OCI-LY3 (cell line): Measurements from ENCODE around the gene SCUBE3.

Experiments
- H2AFZ ChIP-seq: fragments of 200-600, 300-600 bp; shearing (Covaris generic); 2 replicates; pipeline ENCODE4 v1.6.0; 2014; ENCODE audit warnings: antibody characterized with exemption, low read depth, low read length
- H3K27ac ChIP-seq: fragments of 200-600, 300-600 bp; sonication (generic); 2 replicates; pipeline ENCODE4 v1.5.1; 2014; ENCODE audit warnings: mild to moderate bottlenecking, low read length, moderate library complexity, mixed read lengths
- H3K27me3 ChIP-seq: fragments of 200-600, 300-600 bp; sonication (generic); 2 replicates; pipeline ENCODE4 v1.6.1; 2014; ENCODE audit warnings: low read depth, low read length, mixed read lengths
- H3K36me3 ChIP-seq: fragments of 200-600, 300-600 bp; sonication (generic); replicated peaks from 2 replicates; pipeline ENCODE3; 2014; ENCODE audit warnings: low read depth, low read length, mixed read lengths
- H3K4me1 ChIP-seq: fragments of 300-600, 200-600 bp; sonication (generic); 2 replicates; pipeline ENCODE4 v1.6.1; 2014; ENCODE audit warnings: low read length, mixed read lengths
- H3K4me2 ChIP-seq: fragments of 200-600, 300-600 bp; sonication (generic); 2 replicates; pipeline ENCODE4 v1.6.1; 2014; ENCODE audit warnings: low read length, mixed read lengths
- H3K4me3 ChIP-seq: fragments of 300-600, 200-600 bp; sonication (generic); 2 replicates; pipeline ENCODE4 v1.5.1; 2014; ENCODE audit warnings: antibody characterized with exemption, mild to moderate bottlenecking, low read length, moderate library complexity
- H3K79me2 ChIP-seq: fragments of 300-600, 200-600 bp; shearing (Covaris generic); 2 replicates; pipeline ENCODE4 v1.6.1; 2014; ENCODE audit warnings: mild to moderate bottlenecking, low read length, mixed read lengths
- H3K9ac ChIP-seq: fragments of 300-600, 200-600 bp; shearing (Covaris generic); 2 replicates; pipeline ENCODE4 v1.6.0; 2014; ENCODE audit warnings: mild to moderate bottlenecking, low read length, moderate library complexity
- H3K9me3 ChIP-seq: fragments of 200-600, 300-600 bp; shearing (Covaris generic); 2 replicates; pipeline ENCODE4 v1.6.1; 2014; ENCODE audit warnings: low read length, mixed read lengths; ENCODE audit not compliant: insufficient read depth
- H4K20me1 ChIP-seq: fragments of 200-600, 300-600 bp; sonication (generic); 2 replicates; pipeline ENCODE4 v1.6.1; 2016; ENCODE audit warnings: low read length, mixed read lengths; ENCODE audit not compliant: insufficient read depth
- EZH2phosphoT487 ChIP-seq: fragments of 200-600 bp; shearing (Covaris generic); IDR thresholded peaks from 2 replicates; pipeline ENCODE4 v1.6.1; 2018; ENCODE audit warnings: antibody characterized with exemption, mixed run types, low read depth
- TF ChIP-seq, protein P1 (sequence below): fragments of 200-600, 300-600 bp; sonication (generic); IDR thresholded peaks from 2 replicates; pipeline ENCODE4 v1.5.1; 2014; ENCODE audit warnings: antibody characterized with exemption, low read length, low read depth

SCUBE3 gene

DNA sequence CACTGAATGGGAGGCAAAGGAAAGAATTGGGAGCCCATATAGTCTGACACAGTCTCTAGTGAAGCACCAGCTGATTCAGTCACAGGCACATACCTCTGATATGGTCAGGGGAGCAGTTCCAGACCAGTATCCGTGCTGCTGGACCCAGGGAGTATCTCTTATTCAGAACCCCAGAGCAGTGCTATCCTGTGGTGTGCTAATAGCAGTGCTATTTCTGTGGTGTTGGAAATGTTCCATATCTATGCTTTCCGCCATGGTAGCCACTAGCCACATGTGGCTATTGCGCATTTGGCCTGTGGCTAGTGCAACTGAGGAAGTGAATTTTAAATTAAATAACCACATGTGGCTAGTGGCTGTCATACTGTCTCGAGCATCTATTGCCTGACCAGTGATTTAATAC is 11.0 kb downstream of the SCUBE3 start:
- Histone ChIP-seq H3K36me3 (no peaks in the 10 kb centered on the region), H3K79me2 (no peaks in the 10 kb centered on the region)

DNA sequence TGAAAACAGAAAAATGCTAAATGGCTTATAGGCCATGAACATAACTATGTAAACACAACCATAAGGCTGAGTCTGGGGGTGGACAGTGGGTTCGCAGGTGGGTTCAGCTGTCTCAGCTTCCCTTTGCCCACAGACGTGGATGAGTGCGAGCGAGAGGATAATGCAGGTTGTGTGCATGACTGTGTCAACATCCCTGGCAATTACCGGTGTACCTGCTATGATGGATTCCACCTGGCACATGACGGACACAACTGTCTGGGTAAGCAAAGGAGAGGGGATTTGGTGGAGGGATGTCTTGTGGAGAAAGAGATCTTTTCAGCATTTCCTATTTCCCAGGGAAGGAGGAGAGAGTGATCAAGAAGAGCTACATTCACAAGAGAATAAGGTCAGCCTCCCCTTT is 14.7 kb downstream of the SCUBE3 start:
- Histone ChIP-seq H2AFZ (no peak overlapping the region), H3K27ac (no peak overlapping the region), H3K79me2 (no peaks in the 10 kb centered on the region), H3K4me1 (peaks cover 3% of the 10 kb centered on the region; the same call in 1 of the 2 replicates), H3K9me3 (no peaks in the 10 kb centered on the region), H3K9ac (no peak overlapping the region), H4K20me1 (no peaks in the 10 kb centered on the region), H3K4me2 (no peak overlapping the region), H3K27me3 (no peaks in the 10 kb centered on the region), H3K36me3 (no peaks in the 10 kb centered on the region), H3K4me3 (no peak overlapping the region)
- TF ChIP-seq EZH2phosphoT487, result no peak
- TF ChIP-seq, protein P1, sequence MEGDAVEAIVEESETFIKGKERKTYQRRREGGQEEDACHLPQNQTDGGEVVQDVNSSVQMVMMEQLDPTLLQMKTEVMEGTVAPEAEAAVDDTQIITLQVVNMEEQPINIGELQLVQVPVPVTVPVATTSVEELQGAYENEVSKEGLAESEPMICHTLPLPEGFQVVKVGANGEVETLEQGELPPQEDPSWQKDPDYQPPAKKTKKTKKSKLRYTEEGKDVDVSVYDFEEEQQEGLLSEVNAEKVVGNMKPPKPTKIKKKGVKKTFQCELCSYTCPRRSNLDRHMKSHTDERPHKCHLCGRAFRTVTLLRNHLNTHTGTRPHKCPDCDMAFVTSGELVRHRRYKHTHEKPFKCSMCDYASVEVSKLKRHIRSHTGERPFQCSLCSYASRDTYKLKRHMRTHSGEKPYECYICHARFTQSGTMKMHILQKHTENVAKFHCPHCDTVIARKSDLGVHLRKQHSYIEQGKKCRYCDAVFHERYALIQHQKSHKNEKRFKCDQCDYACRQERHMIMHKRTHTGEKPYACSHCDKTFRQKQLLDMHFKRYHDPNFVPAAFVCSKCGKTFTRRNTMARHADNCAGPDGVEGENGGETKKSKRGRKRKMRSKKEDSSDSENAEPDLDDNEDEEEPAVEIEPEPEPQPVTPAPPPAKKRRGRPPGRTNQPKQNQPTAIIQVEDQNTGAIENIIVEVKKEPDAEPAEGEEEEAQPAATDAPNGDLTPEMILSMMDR, result no peak

More for the DNA sequence above, 11.0 kb downstream of the SCUBE3 start:
- Histone ChIP-seq H3K4me1 (peaks cover 3% of the 10 kb centered on the region; the same call in 1 of the 2 replicates), H4K20me1 (no peaks in the 10 kb centered on the region), H3K4me2 (no peak overlapping the region), H3K4me3 (no peak overlapping the region), H3K9me3 (no peaks in the 10 kb centered on the region), H3K9ac (no peak overlapping the region), H3K27me3 (no peaks in the 10 kb centered on the region), H3K27ac (no peak overlapping the region), H2AFZ (no peak overlapping the region)
- no peak for TF ChIP-seq EZH2phosphoT487
- TF ChIP-seq, protein P1, result no peak

DNA sequence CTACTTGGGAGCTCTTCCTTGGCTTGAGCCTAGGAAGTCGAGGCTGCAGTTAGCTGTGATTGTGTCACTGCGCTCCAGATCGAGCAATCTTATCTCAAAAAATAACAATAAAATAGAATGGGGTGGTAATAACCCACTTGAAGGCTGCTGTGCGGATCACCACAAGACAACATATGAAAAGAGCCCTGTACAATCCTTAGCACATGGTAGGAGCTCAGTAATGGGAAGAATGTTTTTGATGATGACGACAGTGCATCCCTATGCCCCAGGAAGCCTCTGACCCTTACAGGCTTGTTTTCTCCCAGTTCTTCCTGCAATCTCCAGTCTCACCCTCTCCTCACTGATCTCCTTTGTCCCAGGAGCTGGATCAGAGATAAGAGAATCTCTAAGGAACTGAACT is 15.5 kb downstream of the SCUBE3 start:
- H2AFZ ChIP-seq, result no peak overlapping the region
- no peak overlapping the region for H3K9ac ChIP-seq
- H3K4me2 ChIP-seq, result no peak overlapping the region
- H3K79me2 ChIP-seq, result no peaks in the 10 kb centered on the region
- no peak for TF ChIP-seq EZH2phosphoT487
- TF ChIP-seq, protein P1, result no peak
- H3K9me3 ChIP-seq, result no peaks in the 10 kb centered on the region
- no peak overlapping the region for H3K27ac ChIP-seq
- H3K4me1 ChIP-seq, result peaks cover 3% of the 10 kb centered on the region; the same call in 1 of the 2 replicates
- no peaks in the 10 kb centered on the region for H3K36me3 ChIP-seq
- H4K20me1 ChIP-seq, result no peaks in the 10 kb centered on the region
- H3K27me3 ChIP-seq, result no peaks in the 10 kb centered on the region
- H3K4me3 ChIP-seq, result no peak overlapping the region

DNA sequence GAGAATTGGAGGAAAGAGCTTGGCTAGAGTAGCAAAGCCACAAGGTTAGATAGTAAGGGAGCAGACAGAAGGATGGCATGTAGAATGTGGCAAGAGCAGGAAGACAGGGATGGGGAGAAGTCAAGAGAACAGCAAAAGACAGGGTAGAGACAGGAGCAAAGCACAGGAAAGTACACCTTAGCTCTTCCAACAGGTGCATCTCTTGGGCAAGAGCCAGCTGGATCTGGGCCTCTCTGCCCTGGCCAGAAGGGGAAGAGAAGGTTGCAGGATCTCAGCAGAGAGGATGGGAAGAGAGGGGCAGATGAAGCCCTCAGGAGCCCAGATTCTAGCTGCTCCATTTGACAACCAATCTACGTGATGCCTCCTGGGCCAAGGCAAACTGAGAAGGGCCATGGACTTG is 16.7 kb downstream of the SCUBE3 start:
- H3K36me3 ChIP-seq, result no peaks in the 10 kb centered on the region
- H3K4me3 ChIP-seq, result no peak overlapping the region
- no peak overlapping the region for H3K27ac ChIP-seq
- TF ChIP-seq, protein P1, result no peak
- TF ChIP-seq EZH2phosphoT487, result no peak
- H3K4me2 ChIP-seq, result no peak overlapping the region
- H2AFZ ChIP-seq, result no peak overlapping the region
- no peaks in the 10 kb centered on the region for H3K9me3 ChIP-seq
- H3K4me1 ChIP-seq, result no peaks in the 10 kb centered on the region
- no peaks in the 10 kb centered on the region for H3K79me2 ChIP-seq
- H3K9ac ChIP-seq, result no peak overlapping the region
- H3K27me3 ChIP-seq, result no peaks in the 10 kb centered on the region
- H4K20me1 ChIP-seq, result no peaks in the 10 kb centered on the region
